Measurements from ENCODE around the gene GUCA2B. TPM values are rescaled to one million over a fixed set of nuclear protein-coding genes. Genes with fewer than 3 reads are reported as not detected.

The GUCA2B gene
- total RNA-seq, 1 experiment from 2014 or later: not detected

GRCh38 chr1:42163536-42164503 is 10.6 kb downstream of the GUCA2B start:
- Histone ChIP-seq H3K14ac (ENCODE audit: insufficient read depth, low read length) (no peak overlapping the region), H3K23ac (ENCODE audit: insufficient read length, low read depth, low read length) (no peak overlapping the region), H3K9ac (ENCODE audit: extremely low read depth, insufficient read length, low read length) (no peak overlapping the region), H2AK5ac (ENCODE audit: insufficient read length, low read length) (no peak overlapping the region), H3K4me2 (ENCODE audit: insufficient read depth, insufficient read length, low read length) (no peak overlapping the region), H2BK20ac (ENCODE audit: low read depth, low read length, poor library complexity, severe bottlenecking) (no peak overlapping the region), H3K27me3 (ENCODE audit: insufficient read depth, low read length) (no peaks in the 10 kb centered on the region), H3K56ac (ENCODE audit: insufficient read length, low read depth, low read length) (no peak overlapping the region), H2BK5ac (ENCODE audit: insufficient read length, low read length) (no peak overlapping the region), H3K4me1 (ENCODE audit: insufficient read depth, low read length) (no peaks in the 10 kb centered on the region; the same call in 1 of the 2 replicates), H3K9me3 (ENCODE audit: control insufficient read depth, low read depth, low read length) (no peaks in the 10 kb centered on the region), H2BK15ac (ENCODE audit: low read depth, low read length) (no peak overlapping the region), H3K79me2 (ENCODE audit: insufficient read depth, low read length) (no peaks in the 10 kb centered on the region), H4K8ac (replicated peaks; ENCODE audit: insufficient read length, low read depth, low read length) (no peak overlapping the region), H3K79me1 (ENCODE audit: insufficient read depth, low read depth, low read length, poor library complexity, severe bottlenecking) (no peaks in the 10 kb centered on the region), H3K23me2 (ENCODE audit: insufficient read length, low read depth, low read length, poor library complexity, severe bottlenecking) (no peaks in the 10 kb centered on the region), H4K20me1 (ENCODE audit: control insufficient read depth, insufficient read depth, insufficient read length) (no peaks in the 10 kb centered on the region), H3K27ac (ENCODE audit: insufficient read length, low read depth, low read length) (no peak overlapping the region), H2AFZ (ENCODE audit: low read length) (no peak overlapping the region), H2BK12ac (ENCODE audit: insufficient read length, low read depth, low read length) (no peak overlapping the region), H3K18ac (ENCODE audit: insufficient read length, low read depth, low read length) (no peak overlapping the region), H2BK120ac (ENCODE audit: low read depth, low read length, poor library complexity, severe bottlenecking) (no peak overlapping the region), H3K4ac (ENCODE audit: low read depth, low read length) (no peak overlapping the region), H4K5ac (ENCODE audit: insufficient read length, low read depth, low read length) (no peak overlapping the region), H3T11ph (ENCODE audit: low read length) (no peak overlapping the region), H4K91ac (ENCODE audit: insufficient read length, low read depth, low read length) (no peak overlapping the region)
- no peak for DNase-seq
- Mint-ChIP-seq H3K27me3 (ENCODE audit: low read depth) (peaks cover 10% of the 10 kb centered on the region), H3K27ac (no peak overlapping the region), H3K4me3 (no peak overlapping the region), H3K36me3 (ENCODE audit: insufficient read depth in 1 of 3, low read depth in 3 of 3) (no peaks in the 10 kb centered on the region), H3K9me3 (peaks cover 0 to 5% of the 10 kb centered on the region in 2 experiments; a peak in 2 of 5 replicates), H3K4me1 (peaks cover 7 to 9% of the 10 kb centered on the region in 2 experiments)
- no peak for TF ChIP-seq CTCF (conservative IDR thresholded peaks at IDR 0.05)
- no CpG with 5 or more reads among the region's 16 CpGs for WGBS (ENCODE audit: extremely low coverage, insufficient read length, low lambda C conversion rate)
